Body of pancreas (tissue), 4 donors: ENCODE results near the gene SAPCD1. TPM values are rescaled to one million over a fixed set of nuclear protein-coding genes. Genes with fewer than 3 reads are reported as not detected.
"Not testable (repeated sequence)": the region's sequence is repeated elsewhere in the genome, so short reads cannot be mapped to it uniquely, and the experiment has no call there.

ENCODE experiments used
- ATAC-seq: fragments of 150-250 bp; one replicate; pipeline ENCODE4 v1.9.1; 2016
- DNase-seq, 4 donors: peaks; one replicate each; pipeline ENCODE4 v3.0.0-alpha.2; 2019
- H3K27ac ChIP-seq, 4 donors: fragments of 200-600 bp; sonication (generic); 1 replicate in 3 of 4; 2 replicates in 1 of 4; pipeline versions ENCODE4 v1.5.1 to v1.6.1; 2016 to 2019; ENCODE audit warnings: mild to moderate bottlenecking in 1 of 4, mixed read lengths in 1 of 4, moderate library complexity in 1 of 4
- H3K27me3 ChIP-seq, 2 donors: fragments of 200-600 bp; sonication (generic); one replicate each; pipeline ENCODE4 v1.6.0; 2016; ENCODE audit warnings: mild to moderate bottlenecking in 1 of 2
- H3K36me3 ChIP-seq, 2 donors: fragments of 200-600 bp; sonication (generic); replicated peaks in 1 of 2; 2 replicates each; pipeline ENCODE4 v1.5.1; 2016; ENCODE audit warnings: low read depth in 2 of 2; ENCODE audit not compliant: insufficient read depth in 1 of 2
- H3K4me1 ChIP-seq: fragments of 200-600 bp; sonication (generic); one replicate; pipeline ENCODE4 v1.6.0; 2016
- H3K4me3 ChIP-seq, 2 donors: fragments of 200-600 bp; sonication (generic); 1 replicate in 1 of 2; 2 replicates in 1 of 2; pipeline ENCODE4 v1.5.1; 2016 to 2019
- H3K9me3 ChIP-seq, 3 donors: fragments of 200-600 bp; sonication (generic); 1 replicate in 2 of 3; 2 replicates in 1 of 3; pipeline ENCODE4 v1.5.1; 2016
- POLR2A ChIP-seq, 3 donors: fragments of 450-650 bp; IDR thresholded peaks; one replicate each; pipeline ENCODE4 v1.6.1; 2016; ENCODE audit warnings: antibody characterized with exemption in 3 of 3, mild to moderate bottlenecking in 2 of 3
- WGBS, 2 donors: methylation state at CpG; one replicate each; pipeline ENCODE4 v1.1.5; 2017; 5-methylcytosine and 5-hydroxymethylcytosine counted together
- intact Hi-C: fragments of 100-400 bp; cut with DNase I; formaldehyde crosslinking; loops from one replicate; pipeline ENCODE4 v1.15.1; 2023
- total RNA-seq, 2 donors: library from RNA; depleted of rRNA; stranded (reverse); fragments of >200 nt; gene quantifications; one replicate each; pipeline ENCODE4 v1.1.0, GENCODE V29; 2016
- TF ChIP-seq, protein P1 (sequence below), 7 experiments: fragments of 450-650 bp in 4 of 7; fragments of 200-600 bp in 3 of 7; sonication (generic) in 3 of 7; IDR thresholded peaks; one replicate each; pipeline ENCODE4 v1.5.1; 2016 to 2019; ENCODE audit warnings: antibody characterized with exemption in 7 of 7

The SAPCD1 gene
- total RNA-seq, 2 donors from 2014 or later, result 2.0 to 2.6 TPM

DNA sequence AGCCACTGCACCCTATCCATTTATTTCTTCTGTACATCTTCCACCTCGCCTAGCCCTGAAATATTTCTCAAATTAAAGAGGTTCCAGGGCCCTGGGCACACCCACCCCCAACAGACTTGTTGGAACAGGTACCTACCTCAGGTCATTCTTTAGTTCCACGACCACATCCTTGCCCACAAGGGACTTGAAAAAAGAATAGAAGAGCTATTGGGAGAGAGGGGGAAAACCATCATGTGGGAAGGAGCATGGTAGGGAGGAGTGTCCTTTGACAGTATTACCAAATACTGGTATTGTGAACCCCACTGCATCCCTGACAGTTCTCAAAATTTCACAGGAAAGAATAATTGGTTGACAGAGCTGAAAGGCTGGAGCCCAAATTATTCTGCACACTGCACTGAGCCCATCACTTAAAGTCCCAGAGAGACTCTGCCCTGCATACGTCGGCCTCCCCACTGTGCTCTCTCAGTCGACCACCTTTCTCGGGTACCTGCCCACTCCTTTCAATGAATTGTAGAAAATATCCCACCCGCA lies 43.5 kb downstream of the SAPCD1 start:
- Histone ChIP-seq H3K9me3 (no peaks in the 10 kb centered on the region), H3K36me3 (no peaks in the 10 kb centered on the region), H3K27ac (peak overlapping the region; percentile 70 to 96 (median 90)), H3K4me1 (peaks cover 14% of the 10 kb centered on the region), H3K4me3 (peak overlapping the region; percentile 21 to 51), H3K27me3 (no peaks in the 10 kb centered on the region)
- no peak for DNase-seq
- WGBS, 2 donors, result 10 to 16% methylated on average over 6 to 7 of the region's 7 CpGs
- intact Hi-C loops, result no loop called here
- ATAC-seq, result no peak
- TF ChIP-seq POLR2A (IDR thresholded peaks at IDR 0.05), result no peak
- TF ChIP-seq, protein P1, sequence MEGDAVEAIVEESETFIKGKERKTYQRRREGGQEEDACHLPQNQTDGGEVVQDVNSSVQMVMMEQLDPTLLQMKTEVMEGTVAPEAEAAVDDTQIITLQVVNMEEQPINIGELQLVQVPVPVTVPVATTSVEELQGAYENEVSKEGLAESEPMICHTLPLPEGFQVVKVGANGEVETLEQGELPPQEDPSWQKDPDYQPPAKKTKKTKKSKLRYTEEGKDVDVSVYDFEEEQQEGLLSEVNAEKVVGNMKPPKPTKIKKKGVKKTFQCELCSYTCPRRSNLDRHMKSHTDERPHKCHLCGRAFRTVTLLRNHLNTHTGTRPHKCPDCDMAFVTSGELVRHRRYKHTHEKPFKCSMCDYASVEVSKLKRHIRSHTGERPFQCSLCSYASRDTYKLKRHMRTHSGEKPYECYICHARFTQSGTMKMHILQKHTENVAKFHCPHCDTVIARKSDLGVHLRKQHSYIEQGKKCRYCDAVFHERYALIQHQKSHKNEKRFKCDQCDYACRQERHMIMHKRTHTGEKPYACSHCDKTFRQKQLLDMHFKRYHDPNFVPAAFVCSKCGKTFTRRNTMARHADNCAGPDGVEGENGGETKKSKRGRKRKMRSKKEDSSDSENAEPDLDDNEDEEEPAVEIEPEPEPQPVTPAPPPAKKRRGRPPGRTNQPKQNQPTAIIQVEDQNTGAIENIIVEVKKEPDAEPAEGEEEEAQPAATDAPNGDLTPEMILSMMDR (IDR thresholded peaks at IDR 0.05), result no peak

DNA sequence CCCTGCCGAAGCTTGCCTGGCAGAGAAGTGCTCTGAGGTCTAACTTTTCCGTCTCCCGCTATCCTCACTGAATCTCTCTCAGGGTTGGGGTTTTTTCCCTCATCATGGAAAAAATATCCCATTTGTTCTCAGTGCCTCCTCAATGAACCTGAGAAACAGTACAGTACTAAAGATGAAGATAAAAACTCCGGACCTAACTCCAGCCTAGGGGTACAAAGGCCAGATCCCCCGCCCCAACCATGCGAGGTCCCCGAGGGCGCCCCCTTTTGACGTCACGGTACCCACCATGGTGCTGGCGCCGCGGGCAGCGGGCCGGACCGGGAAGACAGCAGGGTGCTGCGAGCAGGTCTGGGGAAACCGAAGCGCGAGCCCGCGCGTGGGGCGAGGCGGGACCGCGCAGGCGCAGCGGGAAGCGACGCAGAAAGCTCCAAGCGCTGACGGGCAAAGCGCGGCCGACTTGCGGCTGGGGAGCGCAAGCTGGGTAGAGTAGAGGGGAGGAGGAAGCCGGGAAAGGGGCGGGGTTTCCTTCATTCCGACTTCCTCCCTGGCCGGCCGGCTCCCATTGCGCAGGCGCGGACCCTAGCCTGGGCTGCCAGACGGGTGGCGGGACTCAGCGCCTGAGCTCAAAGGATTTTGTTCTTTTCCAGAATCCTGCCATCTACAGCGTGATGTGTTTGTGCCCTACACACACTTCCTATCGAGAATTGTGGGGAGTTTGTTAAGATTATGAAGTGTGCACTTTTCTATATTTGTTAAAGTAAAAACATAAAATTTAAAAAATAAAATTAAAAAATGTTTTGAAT lies 44.2 kb downstream of the SAPCD1 start, which contains the start of gene LSM2:
Gene LSM2 (minus strand): TSS at position 497 of the 803 bp plus-strand sequence. CDS start 209 bp downstream, at position 288.
- intact Hi-C loops, result no loop called here
- WGBS, 2 donors, result 0 to 1% methylated on average over 37 to 50 of the region's 51 CpGs

DNA sequence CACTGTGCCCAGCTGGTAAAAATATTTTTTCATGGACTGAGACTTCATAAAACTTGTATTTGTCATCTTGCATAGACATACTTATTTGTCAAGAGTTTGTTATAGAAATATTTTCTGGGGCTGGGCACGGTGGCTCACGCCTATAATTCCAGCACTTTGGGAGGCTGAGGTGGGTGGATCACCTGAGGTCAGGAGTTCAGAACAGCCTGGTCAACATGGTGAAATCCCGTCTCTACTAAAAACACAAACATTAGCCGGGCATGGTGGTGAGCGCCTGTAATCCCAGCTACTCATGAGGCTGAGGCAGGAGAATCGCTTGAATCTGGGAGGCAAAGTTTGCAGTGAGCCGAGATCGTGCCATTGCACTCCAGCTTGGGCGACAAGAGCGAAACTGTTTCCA lies 46.1 kb downstream of the SAPCD1 start:
- H3K27ac ChIP-seq, H3K36me3 ChIP-seq, H3K4me3 ChIP-seq, H3K9me3 ChIP-seq, DNase-seq, intact Hi-C loops, ATAC-seq, H3K27me3 ChIP-seq: not testable (repeated sequence)
- WGBS, 2 donors, result 87 to 89% methylated on average over 10 of the region's 10 CpGs
- peaks cover 16% of the 10 kb centered on the region for H3K4me1 ChIP-seq

More for the DNA sequence above, 44.2 kb downstream of the SAPCD1 start, which contains the start of gene LSM2:
- ATAC-seq, result peak; percentile 99
- Histone ChIP-seq H3K27me3 (no peaks in the 10 kb centered on the region), H3K36me3 (no peaks in the 10 kb centered on the region), H3K4me3 (peak within 1 kb of the TSS; percentile 21 to 51), H3K27ac (peak within 1 kb of the TSS; percentile 70 to 96 (median 90)), H3K9me3 (no peaks in the 10 kb centered on the region), H3K4me1 (peaks cover 14% of the 10 kb centered on the region)
- DNase-seq, result peak; percentile 98 to 99 (median 98)
- TF ChIP-seq, protein P1 (IDR thresholded peaks at IDR 0.05), result peak in 4 of 7 experiments; percentile 18 to 35 (median 28)
- peak; percentile 72 to 87 (median 81) for TF ChIP-seq POLR2A (IDR thresholded peaks at IDR 0.05)

DNA sequence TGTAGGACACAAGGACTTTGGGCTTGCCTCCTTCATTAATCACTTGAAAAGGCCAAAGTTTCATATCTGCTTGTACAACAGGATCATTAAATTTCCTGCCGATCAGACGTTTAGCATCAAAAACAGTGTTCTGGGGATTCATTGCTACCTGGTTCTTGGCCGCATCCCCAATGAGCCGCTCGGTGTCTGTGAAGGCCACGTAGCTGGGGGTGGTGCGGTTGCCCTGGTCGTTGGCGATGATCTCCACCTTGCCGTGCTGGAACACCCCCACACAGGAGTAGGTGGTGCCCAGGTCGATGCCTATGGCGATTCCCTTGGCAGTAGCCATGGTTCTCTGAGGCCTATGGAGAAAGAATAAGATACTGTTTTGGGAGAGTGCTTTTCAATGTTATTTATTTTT lies 49.2 kb downstream of the SAPCD1 start:
- Histone ChIP-seq H3K4me1 (peaks cover 21% of the 10 kb centered on the region), H3K27ac (no peak overlapping the region), H3K36me3 (no peaks in the 10 kb centered on the region), H3K4me3 (no peak overlapping the region), H3K27me3 (no peaks in the 10 kb centered on the region), H3K9me3 (no peaks in the 10 kb centered on the region)
- TF ChIP-seq POLR2A (IDR thresholded peaks at IDR 0.05), result no peak
- TF ChIP-seq, protein P1 (IDR thresholded peaks at IDR 0.05), result no peak
- intact Hi-C loops, result no loop called here
- WGBS, 2 donors, result 83 to 87% methylated on average over 12 of the region's 12 CpGs
- DNase-seq, result no peak
- ATAC-seq, result no peak

DNA sequence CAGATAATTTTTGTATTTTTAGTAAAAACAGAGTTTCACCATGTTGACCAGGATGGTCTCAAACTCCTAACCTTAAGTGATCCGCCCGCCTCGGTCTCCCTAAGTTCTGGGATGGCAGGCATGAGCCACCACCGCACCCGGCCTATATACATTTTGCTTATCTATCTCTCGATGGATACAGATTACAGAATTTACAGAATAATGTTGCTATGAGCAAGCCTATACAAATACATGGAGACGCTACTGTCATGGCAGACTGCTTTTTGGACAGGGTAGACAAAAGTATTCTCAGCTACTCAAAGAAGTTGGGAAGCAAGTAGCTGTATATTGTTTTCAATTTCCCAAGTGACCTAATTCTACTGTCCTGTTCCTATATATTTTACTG lies 51.0 kb downstream of the SAPCD1 start:
- Histone ChIP-seq H3K36me3 (no peaks in the 10 kb centered on the region), H3K27ac (peak overlapping the region; percentile 66 to 100 (median 94)), H3K4me3 (no peak overlapping the region), H3K4me1 (peaks cover 27% of the 10 kb centered on the region), H3K9me3 (no peaks in the 10 kb centered on the region), H3K27me3 (no peaks in the 10 kb centered on the region)
- intact Hi-C loops, result no loop called here
- ATAC-seq, result no peak
- no peak for DNase-seq
- 85 to 88% methylated on average over 7 of the region's 7 CpGs for WGBS, 2 donors
- TF ChIP-seq POLR2A (IDR thresholded peaks at IDR 0.05), result no peak
- TF ChIP-seq, protein P1 (IDR thresholded peaks at IDR 0.05), result no peak
